ENCODE data around the gene F11R.

- TF ChIP-seq FOXM1 (IDR thresholded peaks at IDR 0.05; ENCODE audit: borderline replicate concordance) (no peak), L3MBTL2 (conservative IDR thresholded peaks at IDR 0.05) (no peak), ARNT (IDR thresholded peaks at IDR 0.05) (no peak), SP1 (IDR thresholded peaks at IDR 0.05) (no peak), SUZ12 (IDR thresholded peaks at IDR 0.05) (no peak), ZNF384 (IDR thresholded peaks at IDR 0.05) (no peak), BHLHE40 (IDR thresholded peaks at IDR 0.05; ENCODE audit: borderline replicate concordance) (no peak), FOXK2 (IDR thresholded peaks at IDR 0.05) (no peak), TARDBP (IDR thresholded peaks at IDR 0.05) (no peak), ELF4 (IDR thresholded peaks at IDR 0.05) (no peak), LEF1 (IDR thresholded peaks at IDR 0.05; ENCODE audit: borderline replicate concordance) (no peak), NFRKB (IDR thresholded peaks at IDR 0.05) (no peak), CTBP1 (IDR thresholded peaks at IDR 0.05; ENCODE audit: borderline replicate concordance) (no peak), PKNOX1 (IDR thresholded peaks at IDR 0.05) (no peak)
Observed at GRCh38 chr1:160999376-160999775, 21.6 kb downstream of the F11R start.

All from HEK293T (cell line).